Esophagus squamous epithelium (tissue), 4 donors: ENCODE results near the gene ZSWIM8.

ENCODE experiments used
- POLR2A ChIP-seq, 4 donors: fragments of 450-650 bp; IDR thresholded peaks; one replicate each; pipeline ENCODE4 v1.6.1; 2017; ENCODE audit warnings: antibody characterized with exemption in 4 of 4, mild to moderate bottlenecking in 4 of 4, moderate library complexity in 3 of 4
- TF ChIP-seq, protein P1 (sequence below), 6 experiments: fragments of 450-650 bp in 4 of 6; fragments of 200-600 bp in 2 of 6; sonication (generic) in 2 of 6; IDR thresholded peaks; one replicate each; pipeline ENCODE4 v1.5.1; 2016 to 2019; ENCODE audit warnings: antibody characterized with exemption in 6 of 6, mild to moderate bottlenecking in 4 of 6, moderate library complexity in 4 of 6

DNA sequence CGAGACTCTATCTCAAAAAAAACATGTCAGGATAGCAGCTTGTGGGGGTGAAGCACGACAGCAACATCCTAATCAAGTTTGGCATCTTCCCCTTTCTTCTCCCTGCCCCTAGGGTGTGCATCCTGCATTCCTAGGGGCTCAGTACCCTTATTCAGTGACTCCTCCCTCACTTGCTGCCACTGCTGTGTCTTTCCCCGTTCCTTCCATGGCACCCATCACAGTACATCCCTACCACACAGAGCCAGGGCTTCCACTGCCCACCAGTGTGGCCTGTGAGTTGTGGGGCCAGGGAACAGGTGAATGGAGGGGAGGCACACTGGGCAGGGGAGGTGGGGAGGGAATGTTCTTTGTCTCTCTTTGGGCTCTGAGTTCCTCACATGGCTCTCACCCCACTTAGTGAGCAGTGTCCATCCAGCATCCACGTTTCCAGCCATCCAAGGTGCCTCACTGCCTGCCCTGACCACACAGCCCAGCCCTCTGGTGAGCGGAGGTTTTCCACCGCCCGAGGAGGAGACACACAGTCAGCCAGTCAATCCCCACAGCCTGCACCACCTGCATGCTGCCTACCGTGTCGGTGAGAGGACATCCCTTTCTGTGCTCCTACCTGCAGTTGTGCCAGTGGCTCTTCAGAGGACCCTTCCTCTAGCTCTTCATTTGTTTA lies 14.6 kb downstream of the ZSWIM8 start:
- TF ChIP-seq, protein P1, sequence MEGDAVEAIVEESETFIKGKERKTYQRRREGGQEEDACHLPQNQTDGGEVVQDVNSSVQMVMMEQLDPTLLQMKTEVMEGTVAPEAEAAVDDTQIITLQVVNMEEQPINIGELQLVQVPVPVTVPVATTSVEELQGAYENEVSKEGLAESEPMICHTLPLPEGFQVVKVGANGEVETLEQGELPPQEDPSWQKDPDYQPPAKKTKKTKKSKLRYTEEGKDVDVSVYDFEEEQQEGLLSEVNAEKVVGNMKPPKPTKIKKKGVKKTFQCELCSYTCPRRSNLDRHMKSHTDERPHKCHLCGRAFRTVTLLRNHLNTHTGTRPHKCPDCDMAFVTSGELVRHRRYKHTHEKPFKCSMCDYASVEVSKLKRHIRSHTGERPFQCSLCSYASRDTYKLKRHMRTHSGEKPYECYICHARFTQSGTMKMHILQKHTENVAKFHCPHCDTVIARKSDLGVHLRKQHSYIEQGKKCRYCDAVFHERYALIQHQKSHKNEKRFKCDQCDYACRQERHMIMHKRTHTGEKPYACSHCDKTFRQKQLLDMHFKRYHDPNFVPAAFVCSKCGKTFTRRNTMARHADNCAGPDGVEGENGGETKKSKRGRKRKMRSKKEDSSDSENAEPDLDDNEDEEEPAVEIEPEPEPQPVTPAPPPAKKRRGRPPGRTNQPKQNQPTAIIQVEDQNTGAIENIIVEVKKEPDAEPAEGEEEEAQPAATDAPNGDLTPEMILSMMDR (IDR thresholded peaks at IDR 0.05): no peak
- no peak for TF ChIP-seq POLR2A (IDR thresholded peaks at IDR 0.05)
